Activated T-cell treated with anti-CD3 and anti-CD28 coated beads for 24 hours (primary cell): Measurements from ENCODE around the gene COPZ1.

Experiments used
- DNase-seq: peaks from one replicate; pipeline ENCODE4 v3.0.0-alpha.2; 2020; ENCODE audit warnings: low read depth

The COPZ1 gene

DNA sequence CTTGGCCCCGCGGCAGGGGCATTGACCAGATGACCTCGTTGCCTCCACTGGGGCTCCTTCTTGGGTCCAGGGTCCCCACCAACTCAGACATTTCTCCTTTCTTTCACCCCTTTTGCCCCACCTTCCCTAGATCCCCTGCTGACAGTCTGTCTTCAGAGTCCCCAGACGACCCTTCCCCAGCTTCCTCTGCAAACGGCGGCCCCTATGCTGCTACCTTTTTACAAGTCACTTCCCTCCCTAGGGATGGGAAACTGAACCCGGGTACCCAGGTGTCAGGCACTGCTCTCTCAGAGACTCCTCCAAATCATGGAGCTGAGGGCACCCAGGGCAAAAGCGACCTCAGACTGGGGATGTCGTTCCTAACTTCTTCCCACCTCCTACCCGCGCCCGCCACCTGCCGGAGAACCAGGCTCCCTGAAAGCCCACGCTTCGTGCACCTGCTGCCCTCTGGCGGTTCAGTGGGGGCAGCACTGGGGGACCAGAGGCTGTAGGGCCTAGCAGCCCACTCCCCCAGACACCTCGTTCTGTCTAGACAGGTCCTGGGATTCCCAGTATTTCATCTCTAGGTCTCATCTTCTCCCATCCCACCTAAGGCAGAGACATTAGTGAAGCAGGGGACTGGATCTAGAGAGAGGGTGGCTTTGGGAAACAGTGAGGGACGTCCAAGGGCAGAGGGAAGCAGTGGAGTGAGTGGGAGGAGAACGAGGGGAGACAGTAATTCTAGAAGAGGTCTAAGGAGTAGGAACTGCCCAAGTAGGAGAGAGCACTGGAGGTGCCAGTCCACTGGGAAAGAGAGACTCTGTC, 54.7 kb downstream of the COPZ1 start:
- peak; percentile 83 for DNase-seq

GRCh38 chr12:54381136-54381535, 56.2 kb downstream of the COPZ1 start:
- no peak for DNase-seq

DNA sequence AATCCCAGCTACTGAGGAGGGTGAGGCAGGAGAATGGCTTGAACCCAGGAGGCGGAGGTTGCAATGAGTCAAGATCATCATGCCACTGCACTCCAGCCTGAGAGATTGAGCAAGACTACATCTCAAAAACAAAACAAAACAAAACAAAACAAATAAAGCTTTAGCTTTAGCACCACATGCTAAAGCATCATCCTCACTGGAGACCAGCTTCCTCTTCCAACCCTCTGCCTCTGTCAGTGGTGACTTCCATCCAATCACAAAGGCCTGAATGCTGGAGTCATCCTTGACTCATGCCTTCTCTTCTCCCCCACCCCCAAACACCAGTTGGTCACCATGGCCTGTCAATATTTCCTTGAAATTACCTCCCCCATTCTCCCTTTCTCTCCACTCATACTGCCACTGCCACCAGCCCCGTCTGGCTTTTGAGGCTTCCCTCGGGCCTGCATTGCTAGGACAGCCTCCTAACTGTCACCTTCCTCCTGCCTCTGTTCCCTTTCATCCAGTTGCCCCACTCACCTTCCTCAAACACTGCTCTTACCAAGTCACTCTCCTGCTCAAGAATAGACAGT, 58.2 kb downstream of the COPZ1 start:
- no peak for DNase-seq

GRCh38 chr12:54384591-54385041, 59.7 kb downstream of the COPZ1 start, which contains the start of gene ZNF385A:
Gene ZNF385A, minus strand, starts transcription at chr12:54384733. Its CDS starts 219 bp downstream, at chr12:54384514.
- no peak for DNase-seq

- no peak for DNase-seq
Measured at GRCh38 chr12:54385251-54385914, 60.5 kb downstream of the COPZ1 start.

DNA sequence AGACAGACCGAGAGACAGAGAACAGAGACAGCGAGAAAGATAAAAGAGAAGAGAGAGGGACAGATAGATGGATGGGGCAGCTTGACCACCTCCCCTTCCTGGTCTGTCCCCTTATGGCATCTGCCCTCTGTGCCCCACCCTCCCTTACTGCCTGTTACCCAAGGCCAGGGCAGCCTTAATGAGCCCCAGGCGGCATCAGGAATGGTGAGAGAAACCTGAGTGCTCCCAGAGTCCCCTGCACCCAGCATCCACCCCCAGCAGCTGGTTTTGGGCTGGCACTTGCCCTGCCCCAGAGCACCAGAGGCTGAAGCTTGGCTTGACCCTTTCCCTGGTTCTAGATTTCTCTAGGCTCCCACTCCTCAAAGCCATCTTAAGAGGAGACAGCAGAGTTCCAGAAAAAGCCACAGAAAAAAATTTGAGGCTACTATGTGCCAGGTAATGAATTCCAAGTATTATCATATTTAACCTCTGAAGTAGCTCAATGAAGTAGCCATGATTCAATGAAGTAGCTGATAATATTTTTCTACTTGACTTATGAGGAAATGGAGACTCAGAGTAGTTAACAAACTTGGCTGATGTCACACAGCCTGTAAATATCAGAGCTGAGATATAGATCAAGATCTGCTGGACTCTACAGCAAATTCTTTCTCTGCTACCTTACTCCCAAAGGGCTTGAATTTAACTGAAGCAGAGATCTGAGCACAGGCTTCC, 61.6 kb downstream of the COPZ1 start:
- DNase-seq, result no peak

DNA sequence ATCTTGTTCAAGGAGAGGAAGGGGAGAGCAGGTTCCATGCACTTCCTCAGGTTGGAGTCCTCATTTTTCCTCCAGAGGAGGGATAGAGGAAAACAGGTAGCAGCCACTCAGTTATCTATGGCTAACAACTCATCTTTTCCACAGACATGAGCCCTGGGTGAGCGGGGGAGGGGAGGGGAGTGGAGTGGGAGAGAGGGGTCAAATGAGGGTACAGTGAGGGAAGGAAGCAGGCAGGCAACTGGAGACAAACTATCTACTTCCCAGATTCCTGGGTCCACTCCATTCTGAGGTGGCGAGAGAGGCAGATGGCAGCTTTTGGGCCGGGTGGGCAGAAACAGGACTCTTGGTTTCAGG, 62.2 kb downstream of the COPZ1 start:
- no peak for DNase-seq

DNA sequence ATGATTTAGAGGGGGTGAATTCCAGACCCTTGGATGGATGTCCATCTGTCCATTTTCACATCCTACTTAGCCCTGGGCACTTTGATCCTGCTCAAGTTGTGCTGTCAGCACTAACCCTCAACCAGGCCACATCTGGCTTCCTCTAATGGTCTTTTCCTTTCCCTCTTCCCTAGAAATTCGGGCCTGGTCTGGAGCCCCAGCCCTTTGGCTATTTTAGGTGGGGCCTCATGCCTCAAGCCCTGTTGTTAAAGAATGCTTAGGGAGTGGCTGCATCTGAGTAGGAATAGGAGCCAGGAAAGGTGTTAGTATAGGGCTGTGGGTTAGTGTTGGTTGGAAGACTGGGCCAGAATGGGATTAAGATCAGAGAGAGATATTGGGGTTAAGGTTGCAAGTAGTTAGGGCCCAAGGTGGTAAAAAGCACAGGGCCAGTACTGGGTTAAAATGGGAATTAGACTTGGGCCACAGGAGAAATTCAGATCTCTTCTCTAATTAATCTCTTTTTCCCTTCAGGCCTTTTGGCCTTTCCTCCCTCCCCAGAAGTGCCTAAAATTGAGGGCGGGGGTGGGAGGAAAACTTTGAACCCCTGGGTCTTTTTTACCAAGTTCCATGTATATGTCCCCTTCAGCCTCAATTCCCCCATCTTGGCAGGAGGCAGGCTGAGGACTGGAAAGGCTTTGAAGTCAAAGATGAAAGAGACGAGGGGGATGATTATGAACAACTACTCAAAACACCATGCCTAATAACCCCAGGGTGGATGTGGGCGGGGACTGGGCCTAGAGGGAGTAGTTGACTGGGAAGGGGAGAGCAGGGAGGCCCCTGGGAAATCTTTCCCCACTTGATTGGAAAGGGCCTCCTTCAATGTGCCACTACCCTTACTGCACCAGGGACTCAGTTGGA, 63.6 kb downstream of the COPZ1 start:
- no peak for DNase-seq

DNA sequence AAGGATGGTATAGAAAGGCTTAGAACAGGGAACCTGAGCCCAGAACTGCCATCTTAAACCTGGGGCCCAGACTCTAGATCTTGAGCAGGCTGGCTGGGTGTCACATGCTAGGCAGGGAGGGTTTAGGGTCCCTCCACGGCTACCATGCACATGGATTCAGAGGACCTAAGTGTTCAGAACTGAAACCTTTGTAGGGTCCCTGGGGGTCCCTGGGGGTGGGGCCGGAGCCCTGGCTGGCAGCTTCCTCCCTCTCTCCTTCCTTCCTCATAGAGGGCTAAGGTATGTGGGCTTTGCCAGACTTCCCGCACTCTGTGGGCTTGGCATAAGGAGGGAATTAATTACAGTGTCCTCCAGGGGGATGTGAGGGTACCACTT, 64.2 kb downstream of the COPZ1 start:
- DNase-seq, result no peak

- no peak for DNase-seq
Measured at GRCh38 chr12:54389607-54390175, 64.8 kb downstream of the COPZ1 start.

DNA sequence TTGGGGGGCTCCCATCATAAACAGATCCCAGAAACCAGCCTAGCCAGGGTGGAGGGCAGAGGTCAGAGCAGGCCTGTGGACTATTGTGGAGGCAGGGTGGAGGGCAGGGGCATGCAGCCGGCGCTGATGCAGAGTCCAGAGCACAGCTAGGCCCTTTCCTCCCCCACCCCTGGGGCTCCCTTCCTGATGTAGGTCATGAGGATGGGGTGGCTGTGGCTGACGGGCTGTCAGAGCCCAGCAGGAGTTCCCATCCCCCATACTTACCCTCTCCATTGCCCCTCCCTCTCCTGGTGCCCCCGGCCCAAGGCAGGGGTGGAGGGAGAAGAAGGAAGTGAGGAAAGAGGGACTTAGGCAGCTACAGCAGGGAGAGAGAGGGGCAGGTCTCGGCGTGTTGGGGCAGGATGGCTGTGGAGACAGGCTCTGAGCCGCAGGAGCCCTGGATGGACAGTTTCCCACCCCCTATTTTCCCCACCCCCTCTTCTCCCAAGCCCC, 65.3 kb downstream of the COPZ1 start:
- no peak for DNase-seq

GRCh38 chr12:54390668-54391551, 66.0 kb downstream of the COPZ1 start:
- DNase-seq, result peak; percentile 36

DNA sequence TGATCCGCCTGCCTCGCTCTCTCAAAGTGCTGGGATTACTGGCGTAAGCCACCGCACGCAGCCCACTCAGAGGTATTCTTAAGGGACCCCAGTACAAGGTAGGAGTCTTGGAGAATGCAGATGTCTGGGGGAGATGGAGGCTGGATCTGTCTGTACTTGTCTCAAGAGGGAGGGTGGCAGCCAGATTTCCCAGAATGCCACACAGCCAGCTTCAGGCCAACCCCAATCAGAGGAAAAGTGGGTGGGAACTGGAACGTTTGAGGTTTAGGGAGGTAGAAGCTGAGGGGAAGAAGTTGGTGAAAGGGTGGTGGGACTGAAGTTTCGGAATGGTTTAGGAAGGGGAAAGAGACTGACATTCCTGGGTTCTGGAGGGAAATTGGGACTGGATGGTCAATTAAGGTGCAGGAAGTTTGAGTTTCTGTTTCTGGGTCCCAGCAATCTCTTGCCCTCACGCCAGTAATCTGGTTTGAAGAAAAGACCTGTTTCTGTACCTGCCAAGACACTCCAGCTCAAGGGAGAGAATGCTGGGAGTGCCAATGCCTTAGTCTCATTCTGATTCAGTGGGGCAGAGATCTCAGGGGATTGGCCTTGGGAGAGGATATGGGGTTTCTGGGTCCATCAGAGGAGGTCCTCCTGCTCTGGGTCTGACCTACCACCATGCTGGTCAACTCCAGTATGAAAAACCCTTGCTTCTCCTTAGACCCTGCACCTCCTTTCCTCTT, 67.7 kb downstream of the COPZ1 start:
- no peak for DNase-seq

- DNase-seq, result no peak
Measured at GRCh38 chr12:54393207-54393609, 68.3 kb downstream of the COPZ1 start.

DNA sequence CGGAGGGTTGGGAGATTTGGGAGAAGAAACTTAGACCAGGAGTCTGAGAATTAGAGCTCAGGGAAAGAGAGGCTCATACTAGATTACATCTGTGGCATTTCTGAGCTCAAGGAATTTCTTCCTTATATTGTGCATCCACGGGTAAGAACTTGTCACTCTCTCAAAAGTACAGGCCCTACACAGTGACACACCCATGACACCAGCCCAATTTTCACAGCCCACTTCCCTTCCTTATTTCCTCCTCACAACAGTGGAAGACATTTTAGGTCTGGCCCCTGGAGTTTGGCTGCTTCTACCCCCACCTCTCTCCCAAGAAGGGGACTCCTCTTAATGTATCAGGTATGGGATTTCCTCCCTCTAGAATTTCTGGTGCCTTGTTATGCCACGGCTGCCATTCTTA, 68.8 kb downstream of the COPZ1 start:
- no peak for DNase-seq

- peak; percentile 38 for DNase-seq
Measured at GRCh38 chr12:54394281-54394719, 69.4 kb downstream of the COPZ1 start.

- DNase-seq, result no peak
Measured at GRCh38 chr12:54394986-54395385, 70.1 kb downstream of the COPZ1 start.

DNA sequence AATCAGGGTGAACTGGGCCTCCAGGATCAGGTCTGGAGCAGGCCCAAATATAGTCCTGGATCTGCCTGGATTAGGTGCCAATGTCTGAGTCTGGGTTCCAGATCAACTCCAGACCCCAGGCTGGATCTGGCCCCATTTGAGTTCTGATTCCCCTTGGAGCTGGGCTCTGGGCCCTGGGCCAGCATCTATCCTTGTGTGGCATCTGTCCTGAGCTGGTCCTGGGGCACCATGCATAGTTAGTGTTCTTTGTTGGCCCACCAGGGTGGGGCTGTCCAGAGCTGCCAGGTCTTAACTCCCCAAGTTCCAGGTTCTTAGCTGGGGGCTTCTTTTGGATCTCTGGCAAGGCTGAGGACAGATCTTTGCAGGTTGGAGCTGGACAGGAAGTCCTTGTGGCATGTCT, 70.6 kb downstream of the COPZ1 start:
- DNase-seq, result no peak

DNA sequence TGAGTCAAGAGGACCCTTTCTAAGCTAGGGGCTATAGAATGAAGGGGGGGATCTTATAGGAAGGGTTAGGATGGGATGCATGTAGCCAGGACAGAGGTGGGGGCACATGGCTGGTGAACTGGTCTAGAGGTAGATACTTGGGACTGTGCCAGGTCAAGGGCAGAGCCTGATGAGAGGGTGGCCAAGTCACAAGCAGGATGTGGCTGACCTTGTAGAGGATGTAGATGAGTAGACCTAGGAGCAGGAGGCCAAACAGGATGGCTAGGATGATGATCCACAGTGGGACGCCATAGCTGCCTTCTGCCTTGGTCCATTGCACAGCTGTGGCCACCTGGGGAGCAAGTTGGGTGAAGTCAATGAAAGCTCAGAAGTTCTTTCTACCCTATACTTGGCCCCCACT, 72.2 kb downstream of the COPZ1 start:
- DNase-seq, result no peak
